Suprapubic skin (tissue), 3 donors: Measurements from ENCODE around the gene PDP2.

Experiments
- EP300 ChIP-seq: sonication (generic); formaldehyde crosslinking; IDR thresholded peaks from one replicate; pipeline ENCODE4 v1.6.1; 2017; ENCODE audit warnings: antibody characterized with exemption
- TF ChIP-seq, protein P1 (sequence below), 2 donors: fragments of 200-600 bp in 1 of 2; fragments of 450-650 bp in 1 of 2; sonication (generic) in 1 of 2; IDR thresholded peaks; one replicate each; pipeline ENCODE4 v1.5.1; 2016 to 2019; ENCODE audit warnings: antibody characterized with exemption in 2 of 2, mild to moderate bottlenecking in 1 of 2, moderate library complexity in 1 of 2

DNA sequence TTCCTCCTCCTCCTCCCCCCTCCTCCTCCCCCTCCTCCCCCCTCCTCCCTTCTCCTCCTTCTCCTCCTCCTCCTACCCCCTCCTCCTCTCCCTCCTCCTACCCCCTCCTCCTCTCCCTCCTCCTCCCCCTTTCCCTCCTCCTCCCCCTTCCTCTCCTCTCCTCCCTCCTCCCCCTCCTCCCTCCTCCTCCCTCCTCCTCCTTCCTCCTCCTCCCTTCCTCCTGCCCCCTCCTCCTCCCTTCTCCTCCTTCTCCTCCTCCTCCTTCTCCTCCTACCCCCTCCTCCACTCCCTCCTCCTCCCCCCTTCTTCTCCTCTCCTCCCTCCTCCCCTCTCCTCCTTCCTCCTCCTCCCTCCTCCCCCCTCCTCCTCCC, 6.6 kb upstream of the PDP2 start:
- no peak for TF ChIP-seq EP300
- TF ChIP-seq, protein P1, sequence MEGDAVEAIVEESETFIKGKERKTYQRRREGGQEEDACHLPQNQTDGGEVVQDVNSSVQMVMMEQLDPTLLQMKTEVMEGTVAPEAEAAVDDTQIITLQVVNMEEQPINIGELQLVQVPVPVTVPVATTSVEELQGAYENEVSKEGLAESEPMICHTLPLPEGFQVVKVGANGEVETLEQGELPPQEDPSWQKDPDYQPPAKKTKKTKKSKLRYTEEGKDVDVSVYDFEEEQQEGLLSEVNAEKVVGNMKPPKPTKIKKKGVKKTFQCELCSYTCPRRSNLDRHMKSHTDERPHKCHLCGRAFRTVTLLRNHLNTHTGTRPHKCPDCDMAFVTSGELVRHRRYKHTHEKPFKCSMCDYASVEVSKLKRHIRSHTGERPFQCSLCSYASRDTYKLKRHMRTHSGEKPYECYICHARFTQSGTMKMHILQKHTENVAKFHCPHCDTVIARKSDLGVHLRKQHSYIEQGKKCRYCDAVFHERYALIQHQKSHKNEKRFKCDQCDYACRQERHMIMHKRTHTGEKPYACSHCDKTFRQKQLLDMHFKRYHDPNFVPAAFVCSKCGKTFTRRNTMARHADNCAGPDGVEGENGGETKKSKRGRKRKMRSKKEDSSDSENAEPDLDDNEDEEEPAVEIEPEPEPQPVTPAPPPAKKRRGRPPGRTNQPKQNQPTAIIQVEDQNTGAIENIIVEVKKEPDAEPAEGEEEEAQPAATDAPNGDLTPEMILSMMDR (IDR thresholded peaks at IDR 0.05), result no peak
